Pancreas (tissue), 10 donors: ENCODE measurements around the gene CRADD. TPM values are rescaled to one million over a fixed set of nuclear protein-coding genes. Genes with fewer than 3 reads are reported as not detected.

Experiments used
- ATAC-seq, 4 donors: fragments of 200-7000 bp; cut with Tn5 transposase; one replicate each; pipeline versions ENCODE4 v1.8.0 to v1.9.1; 2020; ENCODE audit warnings: mild to moderate bottlenecking in 4 of 4, moderate library complexity in 4 of 4
- DNase-seq, 6 donors: peaks; one replicate each; pipeline ENCODE4 v3.0.0-alpha.2; 2020
- FAIRE-seq: peaks from 2 replicates; lab custom pipeline; 2012; peaks lifted over from hg19 to GRCh38; lab: Jason Lieb, UNC
- H3K27ac ChIP-seq, 4 donors: fragments of 200-600 bp; sonication (generic); 1 replicate in 3 of 4; 2 replicates in 1 of 4; pipeline versions ENCODE4 v1.5.0 to v1.8.0; 2020
- H3K27me3 ChIP-seq, 4 donors: fragments of 200-600 bp; one replicate each; pipeline ENCODE4 v1.8.0; 2021
- H3K36me3 ChIP-seq, 3 donors: fragments of 200-600 bp; sonication (generic) in 1 of 3; one replicate each; pipeline versions ENCODE4 v1.5.0 to v1.8.0; 2020 to 2021
- H3K4me1 ChIP-seq, 3 donors: fragments of 200-600 bp; one replicate each; pipeline ENCODE4 v1.8.0; 2021
- H3K4me3 ChIP-seq, 4 donors: fragments of 200-600 bp; sonication (generic) in 2 of 4; one replicate each; pipeline versions ENCODE4 v1.5.0 to v1.8.0; 2020 to 2021
- H3K9me3 ChIP-seq, 4 donors: fragments of 200-600 bp; one replicate each; pipeline ENCODE4 v1.8.0; 2021
- CTCF ChIP-seq, 4 donors: fragments of 200-600 bp; sonication (generic) in 3 of 4; IDR thresholded peaks; one replicate each; pipeline versions ENCODE4 v1.5.0 to v1.8.0; 2021; ENCODE audit warnings: antibody characterized with exemption in 4 of 4
- WGBS, 2 donors: extraction: QIAGEN DNeasy Blood & Tissue Kit; methylation state at CpG; one replicate each; pipeline ENCODE4 v1.1.7; 2013; 5-methylcytosine and 5-hydroxymethylcytosine counted together
- intact Hi-C, 3 donors: fragments of 100-400 bp; cut with DNase I; formaldehyde crosslinking; loops; one replicate each; pipeline versions ENCODE4 v1.11.1 to v1.14.2; 2022
- polyA plus RNA-seq, 2 donors: library from polyadenylated mRNA; stranded (reverse); fragments of 200-250 nt; gene quantifications; one replicate each; pipeline ENCODE4 v1.2.3, GENCODE V29; 2013
- total RNA-seq, 6 donors: library from RNA; stranded (reverse); fragmentation: NEBNext Ultra II Directional in 4 of 6; extraction: Animal tissue kit (Norgen Biotek cat#: 25700) in 4 of 6; gene quantifications; one replicate each; pipeline versions ENCODE4 v1.2.1 to v1.2.4, GENCODE V29; 2021 to 2023
- donor health status: healthy with polysubstance abuse.
- donor health status: DM: no; HTN: no; CAD: no; lungs with moderate emphysema.
- donor health status: DM: no; HTN: no; CAD: no.
- donor health status: control.
- donor health status: control.
- donor health status: Bipolar disorder and iron deficiency.
- donor health status: DM: yes; HTN: yes; CAD: no.
- donor health status: DM: no; HTN: no; CAD: no.
- donor health status: DM: no; HTN: no; CAD: no.
- donor health status: DM: yes; HTN: yes; CAD: no.

CRADD gene
- total and polyA plus RNA-seq, 8 donors = 5.3 to 12.3 (median 9.2) TPM

- no peaks in the 10 kb centered on the region for H3K27me3 ChIP-seq
- no peak for DNase-seq
- ATAC-seq = no peak
- no peak overlapping the region for H3K4me3 ChIP-seq
- intact Hi-C loops = no loop called here
- H3K4me1 ChIP-seq = no peaks in the 10 kb centered on the region
- no peak for TF ChIP-seq CTCF (IDR thresholded peaks at IDR 0.05)
- no peaks in the 10 kb centered on the region for H3K9me3 ChIP-seq
- no peak overlapping the region for H3K27ac ChIP-seq
- FAIRE-seq = no peak
- H3K36me3 ChIP-seq = no peaks in the 10 kb centered on the region
These were observed 199.2 kb downstream of the CRADD start for GRCh38 chr12:93876360-93876759.

- no peak for ATAC-seq
- TF ChIP-seq CTCF (IDR thresholded peaks at IDR 0.05) = no peak
- no peak for DNase-seq
- no peaks in the 10 kb centered on the region for H3K36me3 ChIP-seq
- H3K27me3 ChIP-seq = no peaks in the 10 kb centered on the region
- H3K4me3 ChIP-seq = no peak overlapping the region
- no peak for FAIRE-seq
- H3K27ac ChIP-seq = no peak overlapping the region
- intact Hi-C loops = no loop called here
- H3K9me3 ChIP-seq = no peaks in the 10 kb centered on the region
- no peaks in the 10 kb centered on the region for H3K4me1 ChIP-seq
These were observed 200.3 kb downstream of the CRADD start for GRCh38 chr12:93877446-93877845.

GRCh38 chr12:93879476-93880421 lies 202.6 kb downstream of the CRADD start:
- DNase-seq = no peak
- H3K4me1 ChIP-seq = no peaks in the 10 kb centered on the region
- no peaks in the 10 kb centered on the region for H3K27me3 ChIP-seq
- no peaks in the 10 kb centered on the region for H3K36me3 ChIP-seq
- H3K9me3 ChIP-seq = no peaks in the 10 kb centered on the region
- 66 to 72% methylated on average over 6 of the region's 6 CpGs for WGBS, 2 donors
- no peak overlapping the region for H3K27ac ChIP-seq
- no peak overlapping the region for H3K4me3 ChIP-seq
- TF ChIP-seq CTCF (IDR thresholded peaks at IDR 0.05) = no peak
- FAIRE-seq = no peak
- no peak for ATAC-seq
- intact Hi-C loops = no loop called here

- WGBS, 2 donors = 68 to 82% methylated on average over 1 of the region's 1 CpG
- intact Hi-C loops = no loop called here
- Histone ChIP-seq H3K4me1 (no peaks in the 10 kb centered on the region), H3K27me3 (no peaks in the 10 kb centered on the region), H3K4me3 (no peak overlapping the region), H3K27ac (no peak overlapping the region), H3K36me3 (no peaks in the 10 kb centered on the region), H3K9me3 (no peaks in the 10 kb centered on the region)
- DNase-seq (no peak), ATAC-seq (no peak), FAIRE-seq (no peak)
- TF ChIP-seq CTCF (IDR thresholded peaks at IDR 0.05) = no peak
These were observed 203.8 kb downstream of the CRADD start for GRCh38 chr12:93880853-93881522.

GRCh38 chr12:93882763-93883162 lies 205.6 kb downstream of the CRADD start:
- intact Hi-C loops = no loop called here
- WGBS, 2 donors = 84 to 88% methylated on average over 3 of the region's 3 CpGs

More at GRCh38 chr12:93882763-93883162, 205.6 kb downstream of the CRADD start:
- H3K36me3 ChIP-seq = no peaks in the 10 kb centered on the region
- no peaks in the 10 kb centered on the region for H3K4me1 ChIP-seq
- no peaks in the 10 kb centered on the region for H3K9me3 ChIP-seq
- ATAC-seq (no peak), FAIRE-seq (no peak), DNase-seq (no peak)
- H3K4me3 ChIP-seq = no peak overlapping the region
- H3K27me3 ChIP-seq = no peaks in the 10 kb centered on the region
- TF ChIP-seq CTCF (IDR thresholded peaks at IDR 0.05) = no peak
- no peak overlapping the region for H3K27ac ChIP-seq
